ENCODE results near the gene UPK3A.
"Not testable (repeated sequence)": the region's sequence is repeated elsewhere in the genome, so short reads cannot be mapped to it uniquely, and the experiment has no call there.

The UPK3A gene

GRCh38 chr22:45310331-45310976 is 25.7 kb downstream of the UPK3A start:
- no peak for DNase-seq

GRCh38 chr22:45310977-45311531 is 26.3 kb downstream of the UPK3A start:
- DNase-seq = no peak

GRCh38 chr22:45312415-45312814 is 27.7 kb downstream of the UPK3A start:
- no peak for DNase-seq

- no peak for DNase-seq
These were observed 28.1 kb downstream of the UPK3A start for GRCh38 chr22:45312856-45313255.

GRCh38 chr22:45314054-45314721 is 29.4 kb downstream of the UPK3A start:
- DNase-seq = no peak

- DNase-seq = no peak
These were observed 30.0 kb downstream of the UPK3A start for GRCh38 chr22:45314786-45315185.

- no peak for DNase-seq
These were observed 32.2 kb downstream of the UPK3A start for GRCh38 chr22:45316796-45317526.

- DNase-seq = no peak
These were observed 32.9 kb downstream of the UPK3A start for GRCh38 chr22:45317551-45318167.

- peak; percentile 84 for DNase-seq
These were observed 33.4 kb downstream of the UPK3A start for GRCh38 chr22:45318168-45318557.

GRCh38 chr22:45318558-45319323 is 34.0 kb downstream of the UPK3A start:
- DNase-seq = no peak

- DNase-seq = no peak
These were observed 34.6 kb downstream of the UPK3A start for GRCh38 chr22:45319324-45319685.

- no peak for DNase-seq
These were observed 35.7 kb downstream of the UPK3A start for GRCh38 chr22:45320357-45320976.

- DNase-seq = no peak
These were observed 37.1 kb downstream of the UPK3A start for GRCh38 chr22:45321827-45322226.

- DNase-seq = no peak
These were observed 38.2 kb downstream of the UPK3A start for GRCh38 chr22:45322873-45323525.

- no peak for DNase-seq
These were observed 38.9 kb downstream of the UPK3A start for GRCh38 chr22:45323695-45324094.

GRCh38 chr22:45324311-45324711 is 39.6 kb downstream of the UPK3A start:
- no peak for DNase-seq

GRCh38 chr22:45328261-45328660 is 43.5 kb downstream of the UPK3A start:
- not testable (repeated sequence) for DNase-seq

- peak; percentile 26 for DNase-seq
These were observed 44.2 kb downstream of the UPK3A start for GRCh38 chr22:45328822-45329529.

GRCh38 chr22:45329530-45329936 is 44.8 kb downstream of the UPK3A start:
- peak; percentile 81 for DNase-seq

GRCh38 chr22:45330548-45330947 is 45.8 kb downstream of the UPK3A start:
- DNase-seq = no peak

- DNase-seq = no peak
These were observed 46.7 kb downstream of the UPK3A start for GRCh38 chr22:45331486-45331885.
